Stimulated activated CD4-positive, alpha-beta T cell treated with anti-CD3 and anti-CD28 coated beads, Interleukin-2, amount 100 ng/mL, for 48 hours (primary cell): ENCODE results near the gene PRDM15.

Source experiments
- DNase-seq, 2 donors: peaks; one replicate each; pipeline ENCODE4 v3.0.0-alpha.2; 2020

PRDM15 gene

DNA sequence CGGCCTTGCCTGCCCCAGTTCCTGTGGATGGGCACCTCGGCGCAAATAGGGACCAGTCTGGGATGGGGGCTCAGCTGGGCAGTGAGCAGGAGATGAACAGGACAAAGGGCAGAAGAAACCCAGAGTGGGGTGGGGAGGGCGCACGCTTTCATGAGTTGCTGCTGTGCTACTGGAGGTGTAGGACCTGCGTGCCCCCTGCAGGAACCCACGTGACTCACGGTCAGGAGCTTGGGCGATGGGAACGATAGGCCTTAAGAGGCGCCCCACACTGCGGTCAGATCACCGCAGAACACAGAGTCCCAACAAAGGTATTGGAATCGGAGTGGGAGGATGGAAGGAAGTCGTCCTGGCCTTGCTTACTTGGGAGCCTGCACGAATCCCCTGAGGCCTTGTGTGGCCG, 17.2 kb downstream of the PRDM15 start:
- no peak for DNase-seq

DNA sequence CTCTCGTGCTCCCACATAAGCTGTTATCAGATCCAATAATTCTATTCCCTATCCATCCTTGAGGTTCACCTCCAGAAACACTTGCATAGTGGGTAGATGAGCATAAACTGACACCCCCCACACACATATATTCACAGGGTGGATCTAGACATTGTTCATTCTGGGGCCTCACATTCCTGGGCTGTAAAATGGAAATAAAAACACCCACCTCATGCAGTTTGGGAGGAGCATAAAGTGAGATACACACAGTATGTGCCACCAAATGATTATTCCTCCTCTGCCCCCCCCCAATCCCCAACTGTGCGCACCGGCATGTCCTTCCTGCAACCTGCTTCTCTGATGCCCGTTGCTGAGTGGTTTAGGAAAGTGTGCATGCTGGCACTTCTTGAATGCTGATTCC, 17.9 kb downstream of the PRDM15 start:
- DNase-seq = no peak

DNA sequence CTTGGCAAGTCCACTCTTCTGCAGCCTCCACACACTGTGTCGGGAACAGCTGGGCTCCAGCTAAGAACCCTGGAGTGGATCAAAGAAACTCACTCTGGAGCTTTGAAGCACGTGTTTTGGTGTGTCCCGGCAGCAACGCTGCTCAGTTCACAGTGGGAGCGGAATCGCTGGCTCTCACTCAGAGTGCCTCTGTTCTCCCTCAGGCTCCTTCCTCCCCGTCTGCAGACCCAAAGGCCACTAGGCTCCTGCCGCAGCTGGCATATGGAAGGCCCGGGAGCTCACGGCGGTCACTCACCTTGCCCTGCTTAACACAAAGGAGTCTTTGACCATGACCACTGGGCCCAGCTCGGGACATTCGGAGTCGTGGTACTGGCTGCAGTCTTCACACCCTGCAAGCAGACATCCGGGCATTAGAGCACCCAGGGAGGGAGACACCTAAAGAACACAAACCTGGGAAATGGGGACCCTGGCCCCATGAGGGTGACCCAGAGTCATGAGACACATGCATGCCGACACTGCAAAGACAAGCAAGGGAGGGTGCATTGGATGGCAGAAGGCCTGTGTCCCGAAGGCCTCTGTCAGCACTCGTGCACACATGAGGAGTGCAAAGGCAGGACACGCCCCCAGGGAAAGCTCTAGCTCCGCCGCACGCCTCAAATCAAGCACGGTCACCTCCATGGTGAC, 19.7 kb downstream of the PRDM15 start:
- no peak for DNase-seq

DNA sequence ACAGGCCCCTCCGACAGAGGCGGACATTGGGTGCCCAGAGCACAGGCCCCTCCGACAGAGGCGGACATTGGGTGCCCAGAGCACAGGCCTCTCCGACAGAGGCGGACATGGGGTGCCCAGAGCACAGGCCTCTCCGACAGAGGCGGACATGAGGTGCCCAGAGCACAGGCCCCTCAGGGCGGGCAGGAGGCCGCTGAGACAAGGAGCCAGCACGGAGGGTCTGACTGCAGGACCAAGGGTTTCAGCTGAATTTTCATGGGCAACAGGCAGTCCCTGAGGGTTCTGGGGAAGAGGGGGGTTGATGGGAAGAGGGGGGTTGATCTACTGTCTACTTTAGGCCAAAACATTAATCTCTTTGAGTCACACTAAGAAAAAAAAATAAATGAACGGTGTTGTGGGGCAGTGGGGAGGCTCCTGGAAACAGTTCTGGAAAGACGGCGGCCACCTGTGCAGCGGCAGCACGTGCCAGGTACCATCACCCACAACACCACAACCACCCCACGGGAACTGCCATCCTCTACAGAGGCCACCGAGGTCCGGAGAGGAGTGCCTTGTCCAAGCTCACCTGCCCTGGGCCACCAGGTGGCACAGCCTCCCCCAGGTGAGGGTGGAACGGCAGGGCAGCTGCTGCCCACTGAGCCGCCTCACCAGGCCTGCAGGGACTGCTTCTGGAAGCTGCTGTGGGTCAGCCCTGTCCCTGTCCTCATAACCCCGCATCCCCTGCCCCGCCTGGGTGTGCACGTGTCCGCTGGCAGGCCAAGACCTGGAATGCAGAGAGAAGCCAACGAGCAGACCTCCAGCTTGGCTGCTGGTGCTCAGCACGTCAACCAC, 20.5 kb downstream of the PRDM15 start:
- no peak for DNase-seq

DNA sequence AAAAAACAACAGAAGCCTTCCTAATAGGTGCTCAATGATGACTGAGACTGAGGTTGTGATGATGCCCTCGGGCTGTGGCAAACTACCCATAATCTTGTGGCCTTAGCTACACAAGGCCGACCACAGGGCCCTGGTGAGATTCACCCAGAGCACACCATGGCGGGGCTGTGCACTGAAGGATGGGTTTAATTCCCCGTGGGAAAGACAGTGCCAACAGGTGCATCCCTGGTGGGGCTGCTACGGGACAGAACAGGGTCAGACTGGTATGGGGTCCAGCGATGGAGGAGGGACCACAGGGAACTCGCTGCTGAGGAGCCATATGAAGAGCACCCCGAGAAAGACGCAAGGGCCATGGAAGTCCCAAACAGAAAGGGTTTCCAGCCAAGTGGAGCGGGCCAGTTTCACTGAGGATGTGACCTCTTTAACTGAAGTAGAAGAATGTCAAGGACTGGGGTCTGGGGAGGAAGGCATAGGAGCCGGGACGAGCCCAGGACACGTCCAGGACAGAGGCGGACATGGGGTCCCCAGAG, 21.3 kb downstream of the PRDM15 start:
- DNase-seq = no peak

DNA sequence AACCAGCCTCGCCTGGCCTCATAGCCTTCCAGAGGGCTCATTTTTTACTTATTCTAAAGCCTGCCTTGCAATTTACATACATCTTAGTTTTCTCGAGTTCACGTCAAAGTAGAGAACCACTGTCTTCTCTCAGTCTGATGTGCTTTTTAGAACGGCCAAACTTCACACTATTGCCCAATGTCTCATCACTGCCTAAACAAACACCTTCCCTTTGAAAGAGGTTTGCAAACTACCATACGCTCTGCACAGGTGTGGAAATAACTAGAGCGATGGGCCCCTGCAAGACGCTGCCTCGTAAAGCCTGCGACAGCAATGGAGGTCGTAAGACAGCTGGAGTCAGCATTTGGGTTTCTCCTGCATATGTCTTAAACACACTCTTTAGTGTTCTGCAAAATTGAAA, 22.6 kb downstream of the PRDM15 start:
- DNase-seq = no peak

DNA sequence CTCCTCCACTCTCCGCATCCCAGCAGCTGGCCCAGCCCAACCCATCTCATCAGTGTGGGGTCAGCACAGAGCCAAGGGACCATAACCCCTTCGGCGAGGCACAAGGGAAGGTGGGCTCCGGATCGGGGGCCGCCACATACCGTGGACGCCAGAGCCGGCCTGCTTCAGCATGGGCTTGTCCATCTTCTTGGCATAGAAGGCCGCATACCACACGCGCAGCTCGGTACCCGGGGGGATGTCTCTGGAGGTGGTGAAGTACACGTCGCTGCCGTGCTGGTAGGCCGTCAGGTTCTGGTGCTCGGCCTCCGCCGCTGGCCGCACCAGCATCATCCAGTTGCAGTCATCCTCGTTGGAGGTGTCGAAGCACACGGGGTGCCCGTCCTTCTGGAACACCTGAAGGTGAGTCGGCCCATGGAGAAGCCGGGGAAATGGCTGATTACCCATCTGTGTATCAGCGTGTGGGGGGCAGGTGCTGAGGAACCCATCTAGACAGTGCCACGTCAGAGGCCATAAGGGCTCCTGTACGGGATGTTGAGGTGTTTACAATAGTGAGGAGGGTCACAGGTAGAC, 24.6 kb downstream of the PRDM15 start:
- DNase-seq = no peak

DNA sequence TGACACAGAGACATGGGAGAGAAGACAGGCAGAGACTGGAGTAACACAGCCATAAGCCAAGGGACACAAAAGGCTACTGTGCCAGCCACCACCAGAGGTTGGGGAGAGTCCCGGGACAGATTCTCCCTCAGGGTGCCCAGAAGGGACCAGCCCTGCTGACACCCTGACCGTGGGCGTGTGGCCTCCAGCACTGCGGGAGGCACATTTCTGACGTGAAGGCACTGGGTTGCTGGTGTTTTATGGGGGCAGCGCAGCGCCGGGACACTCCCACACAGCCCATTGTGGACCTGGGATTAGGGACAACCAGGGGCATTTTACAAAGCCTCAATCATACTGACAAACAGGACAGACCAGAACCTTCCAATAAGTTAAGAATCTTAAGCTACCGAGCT, 26.2 kb downstream of the PRDM15 start:
- no peak for DNase-seq

DNA sequence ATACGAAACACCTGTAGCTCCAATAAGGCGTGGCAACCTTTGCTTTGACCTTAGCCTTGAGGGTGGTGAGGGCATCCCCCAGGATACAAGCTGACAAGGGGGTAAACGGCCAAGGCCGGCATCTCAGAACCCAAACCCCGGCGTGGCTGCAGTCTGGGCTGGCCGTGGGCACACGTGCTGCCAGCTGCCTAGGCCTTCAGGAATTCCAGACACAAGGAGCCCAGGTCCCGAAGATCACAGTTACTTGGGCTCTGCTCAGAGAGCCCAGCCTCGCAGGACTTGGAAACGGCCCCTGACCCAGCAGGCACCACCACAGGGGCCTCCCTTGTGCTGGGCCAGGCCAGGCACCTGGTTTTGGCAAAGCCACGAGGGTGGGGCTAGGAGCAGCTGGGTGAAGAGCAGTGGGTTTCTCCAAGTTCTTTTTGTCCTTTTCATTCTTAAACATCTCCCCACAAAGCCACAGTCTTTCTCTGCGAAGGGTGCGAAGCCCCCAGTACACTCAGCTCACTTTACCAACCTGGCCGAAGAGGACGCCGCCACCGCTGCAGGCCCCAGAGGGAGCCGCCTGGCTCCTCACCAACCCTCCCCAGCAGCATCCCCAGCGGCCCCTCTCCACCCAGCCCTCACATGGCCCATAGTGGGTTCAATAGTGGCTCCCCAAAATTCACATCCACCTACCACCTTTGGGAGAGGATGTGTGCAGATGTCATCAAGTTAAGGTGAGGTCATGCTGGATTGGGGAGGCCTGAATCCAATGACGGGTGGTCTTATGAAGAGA, 26.8 kb downstream of the PRDM15 start:
- no peak for DNase-seq

DNA sequence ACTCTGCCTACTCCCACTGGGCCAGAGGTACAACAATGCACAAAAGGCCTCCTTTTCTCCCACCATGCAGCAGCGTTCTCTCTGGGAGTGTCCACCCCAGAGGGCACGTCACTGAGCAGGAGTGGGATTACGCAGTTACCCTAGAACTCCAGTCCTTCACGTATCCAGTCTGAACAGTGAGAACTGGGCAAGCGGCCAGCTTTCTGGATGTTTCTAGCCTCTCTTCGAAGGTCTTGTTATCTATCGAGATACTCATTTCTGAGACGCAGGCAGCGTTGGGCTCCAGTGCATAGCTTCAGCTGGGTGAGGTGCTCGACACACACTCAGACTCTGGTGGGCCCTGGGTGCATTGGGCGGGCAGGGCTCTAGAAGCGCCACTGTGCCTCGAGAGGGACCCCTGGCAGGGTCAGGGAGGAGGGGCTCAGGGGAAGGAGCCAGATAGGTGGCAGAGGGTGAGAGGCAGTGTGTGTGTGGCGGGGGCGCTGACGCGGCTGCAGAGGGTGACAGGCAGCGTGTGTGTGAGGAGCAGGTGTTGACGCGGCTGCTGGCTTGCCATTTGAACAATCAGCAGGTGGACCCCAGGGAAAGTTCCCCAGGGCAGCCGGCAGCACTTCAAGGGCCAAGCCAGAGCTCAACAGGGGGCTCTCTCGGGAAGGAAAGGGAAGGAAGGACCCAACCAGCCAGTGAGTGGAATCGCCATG, 27.9 kb downstream of the PRDM15 start:
- DNase-seq = no peak

DNA sequence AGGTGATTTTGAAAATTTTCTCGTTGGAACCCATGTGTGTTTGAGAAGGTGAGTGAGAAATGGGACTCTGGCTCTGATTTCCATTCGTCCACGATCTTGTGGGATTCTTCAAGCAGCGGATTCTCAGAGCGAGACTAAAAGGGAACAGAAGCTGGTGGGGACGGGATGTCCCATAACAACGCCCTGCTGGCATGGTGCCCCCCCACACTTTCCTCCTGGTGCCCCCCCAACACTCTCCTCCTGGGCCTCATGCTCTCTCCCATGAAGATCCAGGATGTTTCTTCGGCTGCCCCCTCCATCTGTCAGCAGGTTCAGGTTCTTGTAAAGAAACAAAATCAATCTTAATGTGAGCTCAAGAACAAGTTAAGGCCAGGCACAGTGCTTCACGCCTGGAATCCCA, 29.1 kb downstream of the PRDM15 start:
- DNase-seq = no peak

DNA sequence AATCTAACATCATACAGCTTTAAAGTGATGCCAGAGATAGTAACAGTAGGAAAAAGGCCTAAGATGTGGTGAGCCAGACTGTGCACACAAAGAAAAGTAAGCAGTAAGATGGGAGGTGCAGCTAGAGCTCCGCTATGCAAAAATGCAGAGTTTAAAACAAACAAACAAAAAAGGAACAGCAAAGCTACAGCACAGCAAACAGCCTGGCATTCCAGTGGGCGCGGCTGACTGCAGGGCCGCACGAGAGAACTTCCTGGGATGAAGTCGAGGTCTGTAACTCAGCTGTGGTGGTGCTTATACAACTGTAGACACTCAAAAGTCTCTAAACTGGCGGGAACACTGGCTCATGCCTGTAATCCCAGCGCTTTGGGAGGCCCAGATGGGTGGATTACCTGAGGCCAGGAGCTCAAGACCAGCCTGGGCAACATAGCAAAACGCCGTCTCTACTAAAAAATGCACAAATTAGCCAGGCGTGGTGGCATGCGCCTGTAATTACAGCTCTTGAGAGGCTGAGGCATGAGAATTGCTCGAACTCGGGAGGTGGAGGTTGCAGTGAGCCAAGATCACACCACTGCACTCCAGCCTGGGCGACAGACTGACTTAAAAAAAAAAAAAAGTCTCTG, 30.1 kb downstream of the PRDM15 start:
- no peak for DNase-seq

DNA sequence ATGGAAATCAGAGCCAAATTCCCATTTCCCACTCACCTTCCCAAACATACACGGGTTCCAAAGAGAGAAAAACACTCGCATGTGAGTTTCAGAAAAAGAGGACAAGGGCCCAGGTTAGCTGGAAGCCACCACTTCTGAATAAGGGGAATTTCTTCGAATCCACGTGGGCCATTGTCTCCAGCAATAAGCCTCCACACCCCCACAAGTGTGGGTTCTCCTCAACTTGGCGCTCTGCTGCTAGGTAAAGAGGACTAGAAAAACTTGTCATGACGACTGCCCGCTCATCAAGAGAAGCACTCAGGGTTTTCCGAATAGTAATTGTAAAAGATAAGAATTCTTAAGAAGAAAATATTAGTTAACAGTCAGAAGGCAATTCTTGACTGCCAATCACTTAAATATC, 30.6 kb downstream of the PRDM15 start:
- no peak for DNase-seq

DNA sequence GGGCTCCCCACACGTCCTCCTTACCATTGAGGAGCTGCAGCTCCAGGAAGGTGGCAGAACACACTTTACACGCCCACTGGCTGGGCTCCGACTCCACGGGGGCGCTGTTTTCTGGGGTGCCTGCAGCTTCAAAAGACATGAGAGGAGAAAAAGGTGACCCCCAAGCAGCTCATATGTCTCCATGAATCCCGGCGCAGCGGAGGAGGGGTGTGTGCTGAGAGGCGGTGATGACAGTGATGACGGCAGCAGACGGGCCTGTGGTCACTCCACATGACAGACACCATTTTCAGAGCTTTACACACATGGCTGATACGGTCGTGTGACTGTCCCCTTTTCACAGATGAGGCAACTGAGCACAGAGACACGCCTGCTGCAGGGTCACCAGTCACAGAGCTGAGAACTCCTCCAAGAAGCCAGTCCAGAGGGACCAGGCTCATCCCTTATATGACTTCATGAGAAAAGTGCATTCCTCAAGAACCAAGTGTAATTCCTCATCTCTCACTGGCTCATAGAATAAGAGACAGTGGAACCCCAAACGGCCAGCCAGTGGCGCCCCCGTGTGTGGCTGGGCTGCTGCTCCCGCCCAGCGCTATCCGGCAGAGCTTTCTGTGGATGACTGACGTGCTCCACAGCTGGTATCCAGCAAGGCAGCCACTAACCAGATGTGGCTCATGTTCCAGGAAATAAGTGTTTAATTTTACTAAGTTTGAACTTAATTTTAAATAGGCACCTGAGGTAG, 31.9 kb downstream of the PRDM15 start:
- DNase-seq = no peak

DNA sequence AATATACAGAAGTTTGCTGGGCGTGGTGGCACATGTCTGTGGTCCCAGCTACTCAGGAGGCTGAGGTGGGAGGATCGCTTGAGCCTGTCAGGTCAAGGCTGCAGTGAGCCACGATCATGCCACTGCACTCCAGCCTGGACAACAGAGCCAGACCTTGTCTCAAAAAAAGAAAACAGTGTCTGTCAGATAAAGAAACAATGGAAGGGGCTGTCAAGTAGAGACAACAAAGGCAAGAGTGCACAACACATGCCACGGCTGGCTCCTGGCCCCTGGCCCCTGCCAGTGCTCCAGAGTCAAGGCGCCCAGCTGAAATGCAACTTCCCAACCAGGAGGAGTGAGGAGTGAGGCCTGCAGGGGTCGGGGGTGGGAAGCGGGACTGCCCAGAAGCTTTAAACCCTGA, 32.6 kb downstream of the PRDM15 start:
- no peak for DNase-seq

DNA sequence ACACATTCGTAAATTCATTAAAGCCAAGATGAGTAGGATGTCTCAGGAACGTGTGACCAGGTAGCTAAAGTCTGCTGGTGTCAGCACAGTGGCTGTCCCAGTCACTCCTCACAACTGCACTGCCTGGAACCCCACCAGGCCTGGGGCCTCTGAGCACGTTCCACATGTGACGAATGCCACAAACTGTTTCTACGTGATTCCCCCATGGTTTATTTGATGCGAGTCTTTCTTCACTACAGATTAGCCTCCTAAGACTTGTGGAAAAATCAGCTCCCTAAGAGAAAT, 33.2 kb downstream of the PRDM15 start:
- DNase-seq = no peak

DNA sequence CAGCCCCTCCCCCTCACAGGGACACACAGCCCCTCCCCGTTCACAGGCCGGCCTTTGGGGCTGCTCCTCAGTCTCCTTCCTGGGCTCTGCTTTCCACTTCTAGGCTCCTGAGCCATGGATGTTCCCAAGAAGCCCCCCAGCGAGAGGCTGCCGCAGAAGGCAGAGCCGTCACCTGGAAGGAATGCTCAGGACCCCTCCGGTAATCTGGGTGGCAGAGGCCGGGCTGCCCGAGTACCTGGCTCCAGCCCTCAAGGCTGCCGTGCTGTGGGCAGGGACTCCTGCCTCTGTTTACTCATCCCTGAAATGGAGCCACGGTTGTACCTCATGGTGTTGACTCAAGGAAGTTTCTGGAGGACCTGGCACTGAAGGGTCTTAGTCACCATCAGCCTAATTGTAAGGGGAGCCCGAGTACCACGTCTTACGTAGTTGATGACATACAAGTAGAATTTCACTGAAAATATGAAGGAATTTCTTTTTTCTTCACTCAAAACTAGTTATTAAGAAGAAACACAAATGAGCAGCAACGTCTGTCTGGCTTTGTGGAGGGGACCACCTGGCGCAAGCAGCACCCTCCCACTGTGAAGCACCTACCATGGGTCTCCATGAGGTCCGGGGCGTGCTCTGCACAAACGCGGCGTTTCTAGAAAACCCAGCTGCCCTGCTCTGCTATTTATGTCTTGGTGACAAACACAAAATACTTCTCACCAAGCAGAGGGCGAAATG, 33.7 kb downstream of the PRDM15 start:
- DNase-seq = no peak

DNA sequence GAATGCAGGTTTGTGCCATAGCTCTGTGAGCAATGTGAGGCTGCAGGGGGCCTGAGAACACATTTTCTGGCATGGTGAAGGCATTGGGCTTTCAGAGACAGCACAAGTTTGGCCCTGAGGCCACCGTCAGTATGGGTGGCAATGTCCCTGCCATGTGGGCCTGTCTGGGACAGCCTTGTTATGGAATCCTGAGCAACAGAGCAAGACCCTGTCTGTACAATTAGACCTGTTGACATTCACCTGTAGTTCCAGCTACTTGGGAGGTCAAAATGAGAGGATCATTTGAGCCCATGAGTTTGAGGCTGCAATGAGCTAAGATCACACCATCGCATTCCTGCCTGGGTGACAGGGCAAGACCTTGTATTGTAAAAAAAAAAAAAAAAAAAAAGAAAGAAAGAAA, 35.6 kb downstream of the PRDM15 start:
- DNase-seq = no peak

DNA sequence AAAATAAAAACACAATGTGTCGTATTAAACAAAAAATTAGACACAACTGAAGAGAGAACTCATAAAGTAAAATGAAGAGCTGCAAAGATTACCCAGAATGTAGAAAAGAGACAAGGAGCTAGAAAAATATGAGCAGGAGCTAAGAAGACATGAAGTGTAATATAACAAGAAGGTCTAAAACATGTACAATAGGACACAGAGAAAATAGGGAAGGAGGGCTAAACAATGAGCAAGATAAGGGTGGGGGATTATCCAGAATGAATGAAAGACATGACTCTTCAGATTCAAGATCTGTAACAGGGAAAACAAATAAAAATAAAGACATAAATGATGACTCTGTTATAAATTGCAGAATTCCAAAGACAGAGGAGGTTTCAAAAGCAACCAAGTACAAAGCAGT, 38.3 kb downstream of the PRDM15 start:
- DNase-seq = no peak

DNA sequence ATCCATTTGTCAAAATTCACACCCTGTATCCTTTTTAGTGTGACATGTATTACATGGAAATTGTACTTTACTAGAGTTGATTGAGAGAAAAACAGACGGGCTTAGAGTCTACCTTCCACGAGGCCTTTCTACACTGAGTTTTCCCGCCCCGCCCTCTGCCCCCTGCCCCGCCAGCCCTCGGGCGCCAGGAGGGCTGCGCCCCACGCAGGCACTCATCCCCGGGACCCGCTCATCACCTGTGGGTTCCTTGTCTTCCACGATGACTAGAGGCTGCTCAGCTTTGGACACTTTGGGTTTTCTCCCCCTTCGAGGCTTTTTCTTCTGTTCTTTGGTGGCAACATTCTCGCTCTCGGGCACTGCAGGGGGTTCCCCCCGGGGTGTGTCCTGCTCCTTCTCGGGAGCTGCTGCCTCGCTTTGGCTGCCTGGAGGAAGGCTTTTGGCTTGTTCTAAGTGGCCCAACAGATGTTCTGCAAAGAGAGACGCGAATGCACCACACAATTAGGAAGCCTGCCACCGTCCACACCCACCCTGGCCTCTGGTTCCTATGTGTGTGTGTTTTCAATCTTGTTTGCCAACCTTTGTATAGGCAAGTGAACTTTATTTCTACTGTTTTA, 39.6 kb downstream of the PRDM15 start:
- no peak for DNase-seq
